Measurements from ENCODE around the gene ADAT1. TPM values are rescaled to one million over a fixed set of nuclear protein-coding genes. Genes with fewer than 3 reads are reported as not detected.

ADAT1 gene
- total RNA-seq, 1 donor from 2014 or later = 44.8 TPM

DNA sequence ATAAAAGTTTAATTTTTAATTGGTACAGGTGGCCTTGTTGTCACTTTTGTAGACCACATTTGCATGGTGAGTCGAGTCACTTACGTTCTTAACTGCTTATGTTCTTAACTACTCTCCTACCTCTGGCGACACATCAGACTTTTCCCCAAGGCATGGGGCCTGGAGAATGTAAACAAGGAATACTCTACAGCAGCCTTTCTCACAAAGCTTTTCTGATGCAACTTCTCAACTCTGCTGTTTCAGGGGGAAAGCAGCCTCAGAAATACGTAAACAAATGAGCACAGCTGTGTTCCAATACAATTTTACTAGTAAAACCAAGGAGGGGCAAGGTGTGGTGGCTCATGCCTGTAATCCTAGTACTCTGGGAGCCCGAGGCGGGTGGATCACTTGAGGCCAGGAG is 17.5 kb upstream of the ADAT1 start:
- H3K4me1 ChIP-seq = peaks cover 8% of the 10 kb centered on the region
- H3K27me3 ChIP-seq = no peaks in the 10 kb centered on the region
- no peak for DNase-seq
- intact Hi-C loops (cut with DNase I) = no loop called here
- no peak overlapping the region for H3K4me3 ChIP-seq
- no peak overlapping the region for H3K27ac ChIP-seq
- no peak for ATAC-seq
- no peaks in the 10 kb centered on the region for H3K9me3 ChIP-seq
- peaks cover 92% of the 10 kb centered on the region for H3K36me3 ChIP-seq
- TF ChIP-seq, protein P1, sequence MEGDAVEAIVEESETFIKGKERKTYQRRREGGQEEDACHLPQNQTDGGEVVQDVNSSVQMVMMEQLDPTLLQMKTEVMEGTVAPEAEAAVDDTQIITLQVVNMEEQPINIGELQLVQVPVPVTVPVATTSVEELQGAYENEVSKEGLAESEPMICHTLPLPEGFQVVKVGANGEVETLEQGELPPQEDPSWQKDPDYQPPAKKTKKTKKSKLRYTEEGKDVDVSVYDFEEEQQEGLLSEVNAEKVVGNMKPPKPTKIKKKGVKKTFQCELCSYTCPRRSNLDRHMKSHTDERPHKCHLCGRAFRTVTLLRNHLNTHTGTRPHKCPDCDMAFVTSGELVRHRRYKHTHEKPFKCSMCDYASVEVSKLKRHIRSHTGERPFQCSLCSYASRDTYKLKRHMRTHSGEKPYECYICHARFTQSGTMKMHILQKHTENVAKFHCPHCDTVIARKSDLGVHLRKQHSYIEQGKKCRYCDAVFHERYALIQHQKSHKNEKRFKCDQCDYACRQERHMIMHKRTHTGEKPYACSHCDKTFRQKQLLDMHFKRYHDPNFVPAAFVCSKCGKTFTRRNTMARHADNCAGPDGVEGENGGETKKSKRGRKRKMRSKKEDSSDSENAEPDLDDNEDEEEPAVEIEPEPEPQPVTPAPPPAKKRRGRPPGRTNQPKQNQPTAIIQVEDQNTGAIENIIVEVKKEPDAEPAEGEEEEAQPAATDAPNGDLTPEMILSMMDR (IDR thresholded peaks at IDR 0.05) = no peak

DNA sequence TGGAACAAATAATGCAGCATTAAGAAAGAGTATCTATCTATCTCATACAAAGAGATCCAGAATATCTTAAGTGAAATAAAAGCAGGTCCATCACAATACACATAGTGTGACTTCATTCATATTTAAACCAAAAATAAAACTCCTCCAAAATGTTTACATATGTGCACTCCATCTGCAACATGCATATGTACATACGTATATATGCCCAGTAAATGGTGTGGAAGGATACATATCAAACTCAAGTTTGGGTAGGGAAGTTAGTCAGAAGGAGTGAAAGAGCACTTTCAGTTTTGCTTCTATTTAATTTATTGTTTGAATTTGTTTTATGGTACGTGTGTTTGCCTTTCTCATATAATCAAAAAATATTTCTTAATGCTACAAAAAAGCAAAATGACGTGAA is 12.0 kb upstream of the ADAT1 start:
- no peak for DNase-seq

DNA sequence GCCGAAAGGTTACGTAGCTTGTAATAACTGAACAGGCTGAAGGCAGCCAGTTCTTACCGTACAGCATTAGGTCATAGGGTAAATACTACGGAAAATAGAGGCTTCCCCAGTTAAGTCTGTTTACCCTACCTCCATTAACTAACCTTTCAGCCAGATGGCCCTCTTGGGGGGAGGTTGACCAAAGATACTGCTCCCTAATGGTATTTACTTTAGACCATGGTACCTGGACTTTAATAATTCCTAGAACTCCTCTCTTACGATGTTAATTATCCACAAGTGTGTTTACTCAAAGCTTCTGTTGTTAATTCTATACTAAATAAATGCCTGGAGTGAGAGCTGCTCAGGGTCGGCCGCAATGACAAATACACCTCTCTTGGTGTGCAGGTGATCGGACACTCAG is 9.8 kb upstream of the ADAT1 start:
- intact Hi-C loops (cut with DNase I) = no loop called here
- ATAC-seq = no peak

More for the DNA sequence above, 12.0 kb upstream of the ADAT1 start:
- intact Hi-C loops (cut with DNase I) = no loop called here
- ATAC-seq = no peak
- Histone ChIP-seq H3K27ac (no peak overlapping the region), H3K36me3 (peaks cover 100% of the 10 kb centered on the region), H3K4me3 (no peak overlapping the region), H3K4me1 (no peaks in the 10 kb centered on the region), H3K27me3 (no peaks in the 10 kb centered on the region), H3K9me3 (no peaks in the 10 kb centered on the region)
- TF ChIP-seq, protein P1 (IDR thresholded peaks at IDR 0.05) = no peak

GRCh38 chr16:75630052-75630451 is 7.0 kb upstream of the ADAT1 start:
- no peak for ATAC-seq

More for the DNA sequence above, 9.8 kb upstream of the ADAT1 start:
- Histone ChIP-seq H3K27ac (no peak overlapping the region), H3K4me1 (peaks cover 8% of the 10 kb centered on the region), H3K9me3 (no peaks in the 10 kb centered on the region), H3K27me3 (no peaks in the 10 kb centered on the region), H3K36me3 (peaks cover 100% of the 10 kb centered on the region), H3K4me3 (no peak overlapping the region)
- no peak for DNase-seq
- TF ChIP-seq, protein P1 (IDR thresholded peaks at IDR 0.05) = no peak

GRCh38 chr16:75629132-75629531 is 6.1 kb upstream of the ADAT1 start:
- intact Hi-C loops (cut with DNase I) = no loop called here
- TF ChIP-seq, protein P1 (IDR thresholded peaks at IDR 0.05) = no peak
- no peak for DNase-seq
- no peak for ATAC-seq
- Histone ChIP-seq H3K27me3 (no peaks in the 10 kb centered on the region), H3K9me3 (no peaks in the 10 kb centered on the region), H3K4me1 (peaks cover 17% of the 10 kb centered on the region), H3K36me3 (peaks cover 87% of the 10 kb centered on the region), H3K27ac (no peak overlapping the region), H3K4me3 (no peak overlapping the region)

More at GRCh38 chr16:75630052-75630451, 7.0 kb upstream of the ADAT1 start:
- Histone ChIP-seq H3K9me3 (no peaks in the 10 kb centered on the region), H3K36me3 (peaks cover 96% of the 10 kb centered on the region), H3K27me3 (no peaks in the 10 kb centered on the region), H3K27ac (no peak overlapping the region), H3K4me1 (peaks cover 17% of the 10 kb centered on the region), H3K4me3 (no peak overlapping the region)
- DNase-seq = no peak
- TF ChIP-seq, protein P1 (IDR thresholded peaks at IDR 0.05) = no peak
- intact Hi-C loops (cut with DNase I) = no loop called here

DNA sequence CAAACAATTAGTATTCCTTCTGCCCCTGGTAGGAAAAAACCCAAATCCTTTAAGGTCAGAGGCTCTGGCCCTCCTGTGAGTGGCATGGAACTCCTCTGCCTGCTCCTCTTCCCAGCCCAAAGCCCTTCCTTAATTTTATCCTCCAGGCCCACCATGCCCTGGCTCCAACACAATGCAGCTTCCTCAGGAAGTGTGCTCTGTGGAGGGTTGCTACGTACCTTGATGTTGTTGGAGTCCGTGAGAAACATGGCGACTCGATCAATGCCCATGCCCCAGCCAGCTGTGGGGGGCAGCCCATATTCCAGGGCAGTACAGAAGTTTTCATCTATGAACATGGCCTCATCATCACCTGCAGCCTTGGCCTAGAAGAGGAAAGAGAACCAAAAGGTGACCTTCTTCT is 5.3 kb upstream of the ADAT1 start:
- ATAC-seq (no peak), DNase-seq (no peak)
- Histone ChIP-seq H3K9me3 (no peaks in the 10 kb centered on the region), H3K27me3 (no peaks in the 10 kb centered on the region), H3K27ac (peak overlapping the region; percentile 25), H3K4me3 (no peak overlapping the region), H3K36me3 (peaks cover 79% of the 10 kb centered on the region), H3K4me1 (peaks cover 17% of the 10 kb centered on the region)
- intact Hi-C loops (cut with DNase I) = no loop called here
- TF ChIP-seq, protein P1 (IDR thresholded peaks at IDR 0.05) = no peak

Measured in upper lobe of right lung (tissue), 1 donor.